HPDE6-E6E7 (cell line): ENCODE data around the gene SLC37A1.
A peak's percentile ranks its signal among the peaks of the same experiment; 100 is the strongest.

Experiments
- DNase-seq: peaks from one replicate; pipeline ENCODE4 v3.0.0; 2011; ENCODE audit warnings: missing footprints; ENCODE audit errors: extremely low spot score

The SLC37A1 gene

DNA sequence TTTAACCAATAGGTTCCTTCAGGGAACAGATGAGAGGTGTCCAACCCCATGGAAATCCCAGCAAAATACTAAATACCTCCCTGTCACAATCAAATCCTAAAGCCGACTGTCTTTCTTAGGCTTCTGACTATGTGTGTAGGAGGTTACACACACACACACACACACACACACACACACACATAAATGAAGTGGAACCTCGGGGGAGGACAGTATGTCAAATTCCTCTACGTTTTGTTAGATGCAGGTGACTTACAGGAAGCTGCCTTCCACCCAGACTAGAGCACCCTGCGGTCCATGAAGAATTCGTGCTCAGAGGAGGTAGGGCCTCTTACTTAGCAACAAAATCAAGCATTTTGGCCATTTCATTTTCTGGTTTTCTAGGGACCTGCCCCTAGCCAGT, 34.1 kb upstream of the SLC37A1 start:
- DNase-seq = no peak

DNA sequence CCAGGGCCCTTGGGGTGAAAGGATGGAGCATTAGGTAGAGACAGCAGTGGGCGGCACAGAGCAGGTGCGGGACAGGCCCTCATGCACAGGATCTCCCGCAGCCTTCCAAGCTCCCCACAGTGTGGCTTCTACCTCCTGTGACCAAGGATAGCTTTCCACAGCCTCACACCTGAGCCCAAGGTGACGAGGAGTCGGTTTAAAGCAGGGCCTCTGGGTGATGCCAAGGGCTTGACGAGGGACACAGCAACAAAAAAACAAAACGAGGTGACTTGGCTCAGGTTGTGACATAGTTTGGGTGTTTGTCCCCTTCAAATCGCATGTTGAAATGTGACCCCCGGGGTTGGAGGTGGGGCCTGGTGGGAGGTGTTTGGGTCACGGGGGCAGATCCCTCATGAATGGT, 32.9 kb upstream of the SLC37A1 start:
- no peak for DNase-seq

DNA sequence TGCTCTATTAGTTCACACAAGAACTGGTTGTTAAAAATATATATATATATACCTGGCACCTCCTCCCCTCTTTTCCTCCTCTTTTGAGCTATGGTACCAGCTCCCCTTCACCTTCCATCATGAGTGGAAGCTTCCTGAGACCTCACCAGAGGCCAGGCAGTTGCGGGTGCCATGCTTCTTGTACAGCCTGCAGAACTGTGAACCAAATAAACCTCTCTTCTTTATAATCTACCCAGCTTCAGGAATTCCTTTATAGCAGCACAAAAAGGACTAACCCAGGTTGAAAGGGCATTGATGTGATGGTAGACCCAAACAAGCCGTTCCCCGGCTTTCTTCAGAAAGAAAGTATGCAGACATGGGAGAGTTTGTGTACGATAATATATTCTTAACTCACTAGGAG, 32.5 kb upstream of the SLC37A1 start:
- no peak for DNase-seq

DNA sequence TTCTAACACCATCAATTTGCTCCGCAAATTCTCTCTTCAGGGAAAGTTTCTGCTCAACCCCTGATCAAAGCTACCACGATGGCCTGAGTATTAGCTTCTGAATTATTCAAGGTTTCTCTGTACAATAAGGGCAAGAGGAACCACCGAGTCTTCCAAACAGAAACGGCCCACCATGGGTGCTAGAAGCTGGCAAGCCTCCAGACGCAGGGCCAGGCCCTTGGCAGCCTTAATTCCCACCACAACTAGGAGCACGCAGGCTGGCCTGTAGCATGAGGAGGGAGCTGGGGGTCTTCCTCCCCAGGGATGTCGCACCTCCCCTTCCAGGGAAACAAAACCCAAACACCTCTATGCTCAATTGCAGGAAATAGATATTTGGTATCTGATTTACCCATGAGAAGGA, 28.7 kb upstream of the SLC37A1 start:
- DNase-seq = no peak

DNA sequence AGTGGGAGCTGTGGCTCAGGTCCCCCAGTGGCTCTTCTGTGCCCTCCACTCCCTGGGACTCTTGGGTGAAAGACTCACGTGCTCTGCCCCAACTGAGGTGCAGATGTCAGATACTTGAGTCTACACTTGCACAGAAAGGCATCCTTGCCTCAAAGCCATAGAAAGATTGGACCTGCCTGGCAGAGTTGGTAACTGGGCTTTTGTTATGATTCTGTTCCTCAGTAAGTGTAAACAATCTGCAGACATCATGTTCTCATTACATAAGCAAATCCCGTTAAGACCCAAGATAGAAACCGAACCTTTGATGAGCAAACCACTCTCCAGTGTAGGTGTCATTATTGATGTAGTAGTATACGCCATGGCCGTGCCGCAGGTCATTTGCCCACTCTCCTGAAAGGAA, 27.6 kb upstream of the SLC37A1 start:
- no peak for DNase-seq

DNA sequence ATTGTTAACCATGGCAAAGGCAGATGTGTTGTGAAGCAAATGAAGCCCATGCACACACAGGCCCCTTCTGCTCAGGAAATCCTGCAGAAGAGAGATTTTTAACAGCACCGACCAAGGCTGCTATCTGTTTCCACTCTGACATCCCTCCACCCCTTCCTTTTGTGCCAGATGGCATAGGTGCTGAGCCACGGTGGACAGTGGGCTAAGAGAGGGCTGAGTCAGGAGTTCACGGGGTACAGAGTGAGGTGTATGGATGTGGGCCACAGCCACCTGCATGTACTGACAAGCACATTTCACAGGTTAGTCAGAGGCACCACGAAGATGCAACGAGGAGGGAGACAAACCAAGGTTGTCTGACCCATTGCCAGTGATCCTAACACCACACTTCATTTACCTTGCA, 27.1 kb upstream of the SLC37A1 start:
- DNase-seq = peak; percentile 80

DNA sequence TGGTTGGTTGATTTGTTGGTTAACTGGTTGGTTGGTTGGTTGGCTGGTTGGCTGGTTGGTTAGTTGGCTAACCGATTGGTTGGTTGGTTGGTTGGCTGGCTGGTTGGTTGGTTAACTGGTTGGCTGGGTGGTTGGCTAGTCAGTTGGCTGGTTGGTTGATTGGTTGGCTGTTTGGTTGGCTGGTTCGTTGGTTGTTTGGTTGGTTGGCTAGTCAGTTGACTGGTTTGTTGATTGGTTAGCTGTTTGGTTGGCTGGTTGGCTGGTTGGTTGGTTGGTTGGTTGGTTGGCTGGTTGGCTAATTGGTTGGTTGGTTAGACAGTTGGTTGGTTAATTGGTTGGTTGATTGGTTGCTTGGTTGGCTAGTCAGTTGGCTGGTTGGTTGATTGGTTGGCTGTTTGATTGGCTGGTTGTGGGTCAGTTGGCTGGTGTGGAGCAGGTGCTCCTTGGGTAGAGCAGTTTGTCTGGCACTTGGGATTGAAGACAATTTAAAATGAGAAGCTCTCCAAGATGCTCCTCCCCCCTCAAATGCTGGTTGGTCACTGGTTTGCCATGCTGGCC, 24.6 kb upstream of the SLC37A1 start:
- DNase-seq = no peak

DNA sequence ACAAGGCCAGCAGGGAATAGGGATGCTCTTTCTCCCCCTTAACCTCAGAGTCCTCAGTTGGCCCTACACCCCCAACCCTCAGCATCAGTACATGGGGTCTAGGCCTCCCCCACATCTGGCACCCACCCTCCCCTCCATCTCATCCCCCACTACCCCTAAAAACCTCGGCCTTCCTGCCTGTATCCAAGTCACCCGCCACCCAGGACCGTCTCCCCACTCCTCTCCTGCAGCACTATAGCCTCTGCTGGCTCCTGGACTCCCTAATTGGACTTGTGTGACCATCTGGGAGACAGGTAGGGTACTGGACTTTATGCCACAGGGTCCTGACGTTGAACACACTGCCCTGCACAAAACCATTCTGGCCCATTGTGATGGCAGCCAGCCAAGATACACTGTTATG, 23.7 kb upstream of the SLC37A1 start:
- no peak for DNase-seq

DNA sequence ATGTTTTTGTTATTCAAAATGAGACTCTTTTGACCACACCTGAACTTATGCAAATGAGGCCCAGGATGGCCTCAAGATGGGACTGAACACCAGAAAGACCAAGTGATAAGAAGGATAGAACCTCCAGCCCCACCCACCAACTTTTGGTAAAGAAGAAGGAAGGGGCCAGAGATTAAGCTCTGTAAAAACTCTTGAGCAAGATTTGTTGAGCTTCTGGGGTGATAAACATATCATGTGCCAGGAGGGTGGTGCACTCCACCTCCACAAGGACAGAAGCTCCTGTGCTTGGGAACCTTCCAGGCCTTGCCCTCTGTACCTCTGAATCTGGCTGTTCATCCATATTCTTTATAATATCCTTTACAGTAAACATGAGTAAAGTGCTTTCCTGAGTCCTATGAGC, 22.9 kb upstream of the SLC37A1 start:
- DNase-seq = no peak

DNA sequence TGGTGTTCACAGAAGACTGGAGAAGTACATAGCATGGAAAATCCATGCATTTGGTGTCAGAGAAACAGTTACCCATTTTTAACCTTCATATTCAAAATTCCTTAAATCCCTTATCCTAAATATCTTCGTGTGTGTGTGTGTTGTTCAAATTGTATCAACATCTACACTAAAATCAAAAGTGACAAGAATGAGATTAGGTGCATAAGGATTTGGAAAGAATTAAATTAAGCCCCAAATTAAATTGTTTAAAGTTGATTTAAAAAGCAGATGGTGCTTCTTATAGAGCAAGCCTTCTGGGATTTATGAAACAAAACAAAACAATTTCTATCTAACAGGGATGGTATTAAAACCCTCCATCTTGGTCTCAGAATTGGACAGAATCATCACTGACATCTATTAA, 22.3 kb upstream of the SLC37A1 start:
- no peak for DNase-seq

DNA sequence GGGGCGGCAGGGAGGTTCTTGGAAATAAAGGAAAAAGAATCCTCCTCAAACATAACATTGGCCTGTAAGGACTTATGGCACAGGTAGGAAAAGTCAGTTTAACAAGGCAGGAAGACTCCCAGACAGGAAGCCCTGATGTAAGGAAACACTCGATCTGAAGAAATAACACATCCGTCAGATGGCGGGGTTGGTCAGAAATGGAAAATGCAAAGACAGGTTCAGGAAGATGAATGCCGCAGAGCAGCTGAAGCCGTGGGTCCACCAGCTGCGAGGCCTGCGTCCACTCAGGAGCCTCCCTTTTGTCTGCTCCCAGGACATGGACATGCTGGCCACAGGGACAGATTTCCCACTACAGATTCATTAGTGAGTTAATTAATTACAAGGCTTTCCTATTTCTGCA, 21.5 kb upstream of the SLC37A1 start:
- DNase-seq = no peak

DNA sequence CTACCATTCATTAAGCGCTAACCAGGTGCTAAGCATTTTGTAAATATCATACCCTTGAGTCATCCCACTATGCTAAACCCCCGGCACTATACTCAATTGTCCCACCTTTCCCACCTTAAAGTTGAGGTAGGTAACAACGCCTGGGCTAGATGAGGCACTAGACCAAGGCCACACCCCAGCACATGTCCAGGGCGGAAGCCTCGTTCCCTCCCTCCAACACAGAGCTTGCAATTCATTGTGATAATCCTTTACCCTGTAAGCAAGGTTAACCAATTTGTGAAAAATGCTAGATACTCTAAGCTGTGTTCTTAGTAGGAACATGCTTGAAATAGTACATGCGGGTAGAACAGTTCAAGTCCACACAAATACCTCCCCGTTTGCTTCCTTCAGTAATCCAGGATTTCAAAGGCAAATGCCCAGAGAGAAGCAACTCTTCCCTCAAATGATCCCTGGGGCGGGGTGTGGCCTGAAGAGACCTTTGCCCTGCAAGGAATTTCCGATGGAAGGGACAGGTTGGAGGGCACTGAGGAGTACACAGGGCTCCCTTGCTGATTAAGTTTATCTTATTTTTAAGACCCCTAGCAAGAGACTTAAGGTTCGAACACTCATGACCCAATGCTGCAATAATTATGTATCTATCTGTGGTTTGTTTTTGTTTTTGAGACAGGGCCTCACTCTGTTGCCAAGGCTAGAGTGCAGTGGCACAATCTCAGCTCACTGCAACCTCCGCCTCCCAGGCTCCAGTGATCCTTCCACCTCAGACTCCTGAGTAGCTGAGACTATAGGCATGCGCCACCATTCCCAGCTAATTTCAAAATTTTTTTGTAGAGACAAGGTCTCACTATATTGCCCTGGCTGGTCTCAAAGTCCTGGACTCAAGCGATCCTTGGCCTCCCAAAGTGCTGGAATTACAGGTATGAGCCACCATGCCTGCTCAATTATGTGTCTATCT, 20.3 kb upstream of the SLC37A1 start:
- DNase-seq = no peak

DNA sequence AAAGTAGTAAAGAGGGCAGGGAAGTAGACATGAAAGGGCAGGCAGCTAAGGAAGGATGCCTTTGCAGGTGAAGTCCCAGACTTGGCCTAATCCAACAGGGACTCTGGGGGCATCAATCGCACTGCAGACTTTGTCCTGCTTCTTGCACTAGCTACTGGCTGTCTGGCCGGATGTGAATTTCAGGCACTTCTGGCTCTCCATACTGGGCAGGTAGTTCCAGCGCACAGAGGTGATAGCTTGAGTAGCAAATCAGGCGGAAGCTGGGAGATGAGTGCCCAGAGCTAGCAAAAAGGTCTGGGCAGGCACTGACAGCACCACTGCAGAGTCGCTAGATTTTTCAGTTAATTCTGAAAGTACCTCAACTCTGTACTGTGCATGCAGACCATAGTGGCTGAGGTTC, 18.6 kb upstream of the SLC37A1 start:
- DNase-seq = no peak

DNA sequence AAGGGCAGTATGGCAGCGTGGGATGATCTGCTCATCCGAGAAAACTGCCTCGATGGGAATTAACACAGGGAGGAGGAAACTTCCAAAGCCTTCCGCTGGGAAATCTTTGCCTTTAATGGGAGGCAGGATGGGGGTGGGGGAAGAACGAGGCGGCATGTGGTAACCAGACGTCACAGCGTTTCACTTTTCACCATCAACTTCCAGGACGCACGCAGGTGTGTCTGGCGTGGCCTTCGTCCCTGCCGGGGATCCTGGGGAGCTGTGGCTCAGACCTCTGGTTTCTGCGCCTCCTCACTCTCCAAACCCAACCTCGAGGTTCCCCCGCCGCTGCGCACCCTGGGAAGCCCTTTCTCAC, 17.9 kb upstream of the SLC37A1 start:
- DNase-seq = no peak

DNA sequence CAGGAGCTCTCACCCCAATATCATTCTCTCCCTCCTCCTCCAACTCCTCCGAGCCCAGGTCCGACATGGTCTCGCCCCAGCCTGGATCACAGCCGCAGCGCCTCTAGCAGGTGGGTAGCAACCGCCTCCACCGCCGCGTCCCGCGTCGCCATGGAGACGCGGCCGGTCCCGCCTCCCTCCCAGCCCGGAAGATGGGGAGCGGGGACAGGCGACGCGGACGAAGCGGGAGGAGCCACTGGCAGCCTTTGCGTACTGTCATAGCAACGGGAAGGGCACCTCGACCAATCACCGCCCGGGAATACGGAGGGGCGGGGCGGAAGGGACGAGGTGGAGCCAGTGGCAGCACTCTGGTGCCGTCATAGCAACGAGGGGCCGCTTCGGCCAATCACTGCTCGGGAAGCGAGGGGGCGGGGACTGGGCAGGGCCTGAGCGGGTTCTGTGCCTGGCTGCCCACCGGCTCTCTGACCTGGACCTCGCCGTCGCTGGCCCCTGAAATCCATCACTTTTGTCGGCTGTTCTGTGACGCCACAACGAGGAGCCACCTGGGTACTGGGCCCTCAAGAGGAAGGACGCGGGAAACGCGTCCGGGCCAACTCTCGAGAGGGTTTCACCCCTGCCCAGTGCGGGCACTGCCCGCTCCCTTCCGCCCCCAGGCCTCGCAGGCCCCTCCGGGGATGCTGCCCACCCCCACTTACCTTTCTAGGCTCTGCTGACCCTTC, 17.4 kb upstream of the SLC37A1 start, which contains the start of gene RSPH1:
TSS of gene RSPH1 (minus strand) at position 105 of the 719 bp plus-strand sequence. CDS start at position 67, 38 bp downstream.
- DNase-seq = peak; percentile 96

DNA sequence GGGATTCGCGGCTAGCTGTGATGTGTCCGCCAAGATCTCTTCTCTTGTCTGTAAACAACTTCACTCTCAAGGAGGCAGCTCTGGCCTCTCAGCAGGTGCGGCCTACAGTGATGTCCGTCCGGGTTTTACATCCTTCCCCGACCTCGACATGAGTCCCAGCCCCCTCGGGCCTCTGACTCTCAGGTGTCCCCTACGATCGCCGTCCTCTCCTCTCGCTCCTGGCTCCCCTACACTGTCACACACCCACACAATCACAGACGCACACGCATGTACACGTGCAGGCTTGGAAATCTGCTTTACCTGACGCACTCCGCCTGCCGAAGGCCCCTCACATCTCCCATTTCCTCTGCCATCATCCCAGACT, 16.8 kb upstream of the SLC37A1 start:
- DNase-seq = no peak

DNA sequence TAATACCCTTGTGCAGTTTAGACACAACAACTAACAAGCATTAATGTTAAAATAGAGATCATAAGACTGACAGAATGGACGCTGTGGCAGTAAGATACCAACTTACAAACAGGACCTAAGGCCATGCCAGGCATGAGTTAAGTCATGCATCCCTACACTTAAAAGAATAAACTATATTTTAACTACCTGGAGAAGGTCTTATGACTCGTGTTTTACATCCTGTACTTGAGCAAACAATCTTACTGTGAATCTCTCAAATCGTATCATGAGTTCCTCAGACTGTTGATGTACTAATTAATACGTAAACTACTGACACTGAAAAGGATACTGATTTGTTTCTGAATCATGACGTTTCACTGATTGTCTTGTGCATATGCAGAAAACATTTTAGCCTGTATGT, 15.6 kb upstream of the SLC37A1 start:
- no peak for DNase-seq

DNA sequence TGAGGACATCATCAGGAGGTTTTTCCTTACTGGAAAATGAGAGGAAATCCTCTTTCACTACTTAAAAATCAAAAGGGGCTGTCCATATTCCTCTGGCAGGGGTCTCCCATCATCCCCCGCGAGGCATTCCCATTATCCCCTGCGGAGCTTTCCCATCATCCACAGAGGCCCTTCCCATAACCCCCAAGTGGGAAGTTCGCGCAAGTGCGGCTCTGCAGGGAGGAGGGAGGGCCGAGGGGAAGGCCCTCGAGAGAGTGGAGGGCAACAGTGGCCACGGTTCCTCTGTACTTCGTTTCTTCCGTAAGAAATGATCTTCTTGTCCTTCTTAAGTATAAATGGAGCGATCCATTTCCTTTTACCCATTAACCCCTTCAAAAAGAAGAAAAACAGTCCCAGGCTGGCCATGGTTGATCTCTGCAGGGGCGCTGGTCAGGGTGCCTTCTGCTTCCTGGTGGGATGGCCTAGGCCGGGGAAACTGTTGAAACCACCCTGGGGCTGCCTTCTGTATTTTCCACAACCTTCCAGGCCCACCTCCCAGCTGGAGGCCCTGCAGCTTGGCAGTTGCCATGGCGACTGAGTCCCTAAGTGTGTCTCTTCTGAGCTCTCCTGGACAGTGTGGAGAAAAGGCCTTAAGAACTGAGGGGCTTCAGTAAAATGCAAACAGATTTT, 14.1 kb upstream of the SLC37A1 start:
- DNase-seq = no peak

DNA sequence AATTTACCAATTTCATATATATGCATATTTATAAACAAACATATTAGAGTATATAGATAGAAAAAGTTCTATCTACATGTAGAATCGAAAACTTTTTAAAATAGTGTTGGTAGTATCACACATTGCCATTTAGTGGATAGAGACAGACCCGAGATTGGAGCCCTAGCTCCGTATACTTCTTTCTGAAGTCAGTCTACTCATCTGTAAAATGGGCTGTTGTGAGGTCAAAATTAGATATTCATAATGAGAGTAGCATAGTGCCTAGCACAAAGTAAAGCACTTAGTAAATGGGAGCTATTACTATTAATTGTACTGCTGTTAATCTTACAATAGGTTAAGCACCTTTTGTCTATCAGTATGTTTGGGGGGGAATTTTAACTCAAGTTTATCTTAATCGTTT, 13.4 kb upstream of the SLC37A1 start:
- no peak for DNase-seq

DNA sequence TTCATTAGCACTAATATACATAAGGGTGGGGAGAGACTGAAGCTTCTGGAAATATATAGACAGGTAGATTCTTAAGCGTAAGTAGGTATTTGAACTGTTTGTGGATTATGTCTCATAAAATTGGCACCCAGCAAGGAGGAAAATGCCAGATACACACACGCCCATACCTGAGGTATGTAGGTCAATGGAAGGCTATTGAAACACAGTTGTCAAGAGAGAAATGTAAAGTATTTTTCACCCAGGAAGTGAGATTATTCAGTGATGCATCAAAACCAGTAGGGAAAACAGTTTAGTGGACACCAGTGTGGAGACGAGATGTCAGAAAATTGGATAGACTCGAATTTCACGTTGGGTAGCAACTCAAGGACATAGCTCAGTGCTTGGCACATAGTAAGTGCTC, 12.9 kb upstream of the SLC37A1 start:
- no peak for DNase-seq

DNA sequence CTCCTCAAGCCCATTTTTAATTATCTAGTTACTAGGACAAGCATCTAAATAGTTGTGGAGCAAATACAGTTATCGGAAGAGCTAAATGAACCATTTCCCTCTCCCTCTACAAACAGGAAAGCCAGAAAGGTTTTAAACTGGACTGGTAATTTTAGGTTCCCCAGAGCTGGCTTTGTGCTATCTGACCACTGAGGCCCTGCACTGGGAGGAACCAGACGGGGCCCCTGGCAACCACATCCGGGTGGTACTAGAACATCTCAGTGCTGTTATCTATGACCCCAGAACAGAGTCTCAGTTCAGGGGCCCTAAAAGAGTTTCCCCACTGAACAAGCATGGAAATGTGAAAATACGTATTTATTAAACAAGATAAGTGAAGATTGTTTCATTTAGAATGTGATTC, 9.9 kb upstream of the SLC37A1 start:
- no peak for DNase-seq

DNA sequence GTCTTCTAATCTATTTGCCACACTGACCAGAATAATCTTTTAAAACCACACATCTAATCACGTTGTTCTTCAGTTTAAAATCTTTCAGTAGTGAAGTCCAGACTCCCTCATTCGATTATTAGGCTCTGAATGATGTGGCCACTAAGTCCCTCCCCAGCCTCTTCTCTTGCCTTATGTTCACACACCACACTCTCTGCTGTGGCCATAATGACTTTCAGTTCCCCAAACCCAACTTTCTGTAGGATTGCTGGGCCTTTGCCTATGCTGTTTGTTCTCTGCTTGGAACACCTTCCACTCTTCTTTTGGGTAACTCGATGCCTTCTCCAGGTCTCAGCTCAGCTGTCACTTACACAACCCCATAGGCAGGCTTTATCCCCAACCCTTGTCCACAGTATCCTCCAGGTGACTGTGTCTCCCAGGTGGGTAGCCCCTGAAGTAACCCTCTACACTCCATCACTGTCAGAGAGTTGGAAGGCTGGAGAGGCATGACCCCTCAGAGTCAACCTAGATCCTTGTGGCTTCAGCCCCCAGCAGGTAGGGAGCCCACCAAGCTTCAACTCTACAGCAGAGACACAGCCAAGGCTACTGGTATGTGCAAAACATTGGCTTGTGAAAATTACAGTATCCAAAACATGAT, 8.4 kb upstream of the SLC37A1 start:
- no peak for DNase-seq
